ENCODE data around the gene PHF12.

- TF ChIP-seq, protein P1, sequence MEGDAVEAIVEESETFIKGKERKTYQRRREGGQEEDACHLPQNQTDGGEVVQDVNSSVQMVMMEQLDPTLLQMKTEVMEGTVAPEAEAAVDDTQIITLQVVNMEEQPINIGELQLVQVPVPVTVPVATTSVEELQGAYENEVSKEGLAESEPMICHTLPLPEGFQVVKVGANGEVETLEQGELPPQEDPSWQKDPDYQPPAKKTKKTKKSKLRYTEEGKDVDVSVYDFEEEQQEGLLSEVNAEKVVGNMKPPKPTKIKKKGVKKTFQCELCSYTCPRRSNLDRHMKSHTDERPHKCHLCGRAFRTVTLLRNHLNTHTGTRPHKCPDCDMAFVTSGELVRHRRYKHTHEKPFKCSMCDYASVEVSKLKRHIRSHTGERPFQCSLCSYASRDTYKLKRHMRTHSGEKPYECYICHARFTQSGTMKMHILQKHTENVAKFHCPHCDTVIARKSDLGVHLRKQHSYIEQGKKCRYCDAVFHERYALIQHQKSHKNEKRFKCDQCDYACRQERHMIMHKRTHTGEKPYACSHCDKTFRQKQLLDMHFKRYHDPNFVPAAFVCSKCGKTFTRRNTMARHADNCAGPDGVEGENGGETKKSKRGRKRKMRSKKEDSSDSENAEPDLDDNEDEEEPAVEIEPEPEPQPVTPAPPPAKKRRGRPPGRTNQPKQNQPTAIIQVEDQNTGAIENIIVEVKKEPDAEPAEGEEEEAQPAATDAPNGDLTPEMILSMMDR (IDR thresholded peaks at IDR 0.05): no peak
- TF ChIP-seq POLR2AphosphoS5 (IDR thresholded peaks at IDR 0.05): no peak
Measured at GRCh38 chr17:28928061-28928460, 23.3 kb downstream of the PHF12 start.

Data from upper lobe of left lung (tissue), 4 donors.